ENCODE data around the gene ZSCAN30. TPM values are rescaled to one million over a fixed set of nuclear protein-coding genes. Genes with fewer than 3 reads are reported as not detected.

The ZSCAN30 gene
- total RNA-seq (10 to 100 TPM; 27.1 to 31.8 TPM), polyA plus RNA-seq (10 to 100 TPM in 1 of 2 donors, 1 to 10 TPM in 1; 6.3 to 15.1 TPM)
- long read RNA-seq, donor 1, full-length matches to known transcripts: 4 of 21 reads
- long read RNA-seq, donor 1, partial matches to known transcripts: 4 of 21 reads
- long read RNA-seq, donor 1, other reads (novel, unspliced or antisense): 13 of 21 reads
- long read RNA-seq, donor 2, partial matches to known transcripts: 2 of 8 reads
- long read RNA-seq, donor 2, other reads (novel, unspliced or antisense): 6 of 8 reads

GRCh38 chr18:35290094-35290735 is at the start of gene ZSCAN30:
Gene ZSCAN30, minus strand, starts transcription at chr18:35290229. Its CDS starts 25,877 bp downstream, at chr18:35264352.
- no peaks in the 10 kb centered on the region for H3K27me3 ChIP-seq (ENCODE audit: control insufficient read depth in 1 of 2, insufficient read depth in 2 of 2, low read length in 1 of 2)
- DNase-seq (peak; percentile 95 to 98), ATAC-seq (ENCODE audit: low FRiP score) (peak; percentile 99)
- peak within 1 kb of the TSS in 1 of 2 donors; percentile 39 for H3K27ac ChIP-seq (ENCODE audit: low read depth in 1 of 2, low read length in 2 of 2)
- WGBS, 2 donors: 0% methylated on average over 34 to 41 of the region's 41 CpGs
- H3K9me3 ChIP-seq (ENCODE audit: control insufficient read depth, low read length): no peaks in the 10 kb centered on the region
- intact Hi-C loops (cut with DNase I): loop anchor here (2.0 to 5.0 kb wide), 3 partner anchors 45 to 52 kb away; partner anchors contain the start of genes ZNF24 (in 1 of the 2) and ZNF397 (in 1 of the 2)
- H3K4me1 ChIP-seq (ENCODE audit: control insufficient read depth in 1 of 2, insufficient read depth in 2 of 2, low read length in 2 of 2): no peaks in the 10 kb centered on the region
- peak within 1 kb of the TSS; percentile 64 to 84 for H3K4me3 ChIP-seq (ENCODE audit: low read length in 2 of 2)
- no peaks in the 10 kb centered on the region for H3K36me3 ChIP-seq (ENCODE audit: control insufficient read depth in 1 of 2, insufficient read depth in 2 of 2, low read length in 1 of 2)

DNA sequence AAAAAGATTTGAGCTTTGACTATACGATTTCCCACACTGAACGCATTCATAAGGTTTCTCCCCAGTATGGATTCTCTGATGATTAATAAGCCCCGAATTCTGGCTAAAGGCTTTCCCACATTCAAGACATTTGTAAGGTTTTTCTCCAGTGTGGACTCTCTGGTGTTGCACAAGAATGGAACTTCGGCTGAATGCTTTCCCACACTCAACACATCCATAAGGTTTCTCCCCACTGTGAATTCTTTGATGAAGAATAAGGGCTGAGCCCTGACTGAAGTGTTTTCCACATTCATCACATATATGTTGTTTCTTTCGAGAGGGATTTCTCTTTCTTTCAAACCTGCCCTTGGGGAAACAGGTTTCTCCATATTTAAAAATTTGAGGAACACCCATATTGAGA is 47.3 kb upstream of the ZSCAN30 start:
- no peak overlapping the region for H3K4me3 ChIP-seq (ENCODE audit: low read length in 2 of 2)
- WGBS, 2 donors: 81 to 82% methylated on average over 5 of the region's 5 CpGs
- H3K27ac ChIP-seq (ENCODE audit: low read depth in 1 of 2, low read length in 2 of 2): no peak overlapping the region
- intact Hi-C loops (cut with DNase I): no loop called here
- H3K9me3 ChIP-seq (ENCODE audit: control insufficient read depth, low read length): no peaks in the 10 kb centered on the region
- DNase-seq (no peak), ATAC-seq (ENCODE audit: low FRiP score) (no peak)
- H3K4me1 ChIP-seq (ENCODE audit: control insufficient read depth in 1 of 2, insufficient read depth in 2 of 2, low read length in 2 of 2): peaks cover 0 to 2% of the 10 kb centered on the region in 2 donors
- H3K27me3 ChIP-seq (ENCODE audit: control insufficient read depth in 1 of 2, insufficient read depth in 2 of 2, low read length in 1 of 2): no peaks in the 10 kb centered on the region
- peaks cover 0 to 15% of the 10 kb centered on the region in 2 donors for H3K36me3 ChIP-seq (ENCODE audit: control insufficient read depth in 1 of 2, insufficient read depth in 2 of 2, low read length in 1 of 2)

DNA sequence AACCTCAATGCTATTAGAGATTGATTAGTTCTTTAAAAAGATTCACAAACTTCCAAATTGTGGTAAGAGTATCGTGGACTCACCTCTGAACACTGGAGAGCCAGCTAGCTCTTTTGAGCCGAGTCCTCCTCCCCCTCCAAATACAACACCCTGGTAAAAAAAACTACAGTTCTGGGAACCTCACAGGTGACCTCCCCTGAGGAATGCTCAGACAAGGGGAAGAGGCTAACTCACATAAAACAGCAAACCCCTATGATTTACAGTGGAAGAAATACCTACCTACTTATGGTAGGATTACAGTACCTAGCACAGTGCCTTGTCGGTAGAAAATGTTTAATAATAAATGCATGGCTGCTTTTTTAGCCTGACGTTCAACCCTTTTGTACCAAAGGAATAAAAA is 45.8 kb upstream of the ZSCAN30 start:
- no peak for ATAC-seq (ENCODE audit: low FRiP score)

DNA sequence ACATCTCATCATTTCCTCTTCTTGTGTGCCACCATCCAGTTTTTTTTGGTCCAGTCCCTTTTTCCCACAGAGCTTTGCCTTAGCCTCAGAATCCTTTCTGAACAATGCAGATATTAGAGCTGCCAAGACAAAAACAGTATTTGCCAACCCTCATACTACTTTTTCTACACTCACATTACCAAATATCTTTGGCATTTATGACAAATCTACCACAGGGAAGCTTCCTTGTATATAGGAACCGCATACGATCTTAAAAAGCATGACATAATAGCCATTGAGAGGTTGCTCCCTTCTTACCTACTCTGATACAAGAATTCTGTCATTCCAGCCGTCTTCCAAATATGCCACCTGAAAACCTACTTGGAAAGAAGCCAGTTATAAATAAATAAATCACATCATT is 44.8 kb upstream of the ZSCAN30 start:
- Histone ChIP-seq H3K4me1 (ENCODE audit: control insufficient read depth in 1 of 2, insufficient read depth in 2 of 2, low read length in 2 of 2) (peaks cover 0 to 2% of the 10 kb centered on the region in 2 donors), H3K9me3 (ENCODE audit: control insufficient read depth, low read length) (no peaks in the 10 kb centered on the region), H3K36me3 (ENCODE audit: control insufficient read depth in 1 of 2, insufficient read depth in 2 of 2, low read length in 1 of 2) (peaks cover 0 to 16% of the 10 kb centered on the region in 2 donors), H3K4me3 (ENCODE audit: low read length in 2 of 2) (no peak overlapping the region), H3K27me3 (ENCODE audit: control insufficient read depth in 1 of 2, insufficient read depth in 2 of 2, low read length in 1 of 2) (no peaks in the 10 kb centered on the region), H3K27ac (ENCODE audit: low read depth in 1 of 2, low read length in 2 of 2) (no peak overlapping the region)
- ATAC-seq (ENCODE audit: low FRiP score) (no peak), DNase-seq (no peak)
- WGBS, 2 donors: 10 to 19% methylated on average over 3 of the region's 3 CpGs
- intact Hi-C loops (cut with DNase I): loop anchor here in 1 of 2 donors (2.0 kb wide), 1 partner anchor 44 kb away; the partner anchor contains the start of gene ZSCAN30

More for the DNA sequence above, 45.8 kb upstream of the ZSCAN30 start:
- Histone ChIP-seq H3K27me3 (ENCODE audit: control insufficient read depth in 1 of 2, insufficient read depth in 2 of 2, low read length in 1 of 2) (no peaks in the 10 kb centered on the region), H3K4me3 (ENCODE audit: low read length in 2 of 2) (no peak overlapping the region), H3K36me3 (ENCODE audit: control insufficient read depth in 1 of 2, insufficient read depth in 2 of 2, low read length in 1 of 2) (peaks cover 0 to 22% of the 10 kb centered on the region in 2 donors), H3K27ac (ENCODE audit: low read depth in 1 of 2, low read length in 2 of 2) (no peak overlapping the region), H3K9me3 (ENCODE audit: control insufficient read depth, low read length) (no peaks in the 10 kb centered on the region), H3K4me1 (ENCODE audit: control insufficient read depth in 1 of 2, insufficient read depth in 2 of 2, low read length in 2 of 2) (peaks cover 0 to 2% of the 10 kb centered on the region in 2 donors)
- intact Hi-C loops (cut with DNase I): loop anchor here in 1 of 2 donors (2.0 kb wide), 1 partner anchor 45 kb away; the partner anchor contains the start of gene ZSCAN30
- DNase-seq: no peak
- WGBS, 2 donors: 83 to 85% methylated on average over 4 of the region's 4 CpGs

DNA sequence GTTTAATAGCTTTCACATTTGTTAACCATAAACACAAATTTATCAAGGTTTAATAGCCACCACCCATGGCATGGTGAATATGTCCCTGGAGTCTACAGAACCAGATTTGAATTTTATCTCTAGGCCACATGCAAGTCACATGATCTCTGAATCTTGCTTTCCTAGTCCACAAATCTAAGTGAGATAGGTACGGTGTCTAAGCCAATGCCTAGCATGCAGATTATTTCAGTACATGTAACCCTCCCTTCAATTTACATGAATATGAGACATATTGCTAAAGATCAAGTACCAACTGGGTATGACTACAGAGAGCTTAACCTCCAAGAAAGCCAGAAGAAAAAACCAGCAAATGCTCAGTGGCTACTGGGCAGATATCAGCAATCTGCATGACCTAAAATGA is 44.2 kb upstream of the ZSCAN30 start:
- Histone ChIP-seq H3K4me1 (ENCODE audit: control insufficient read depth in 1 of 2, insufficient read depth in 2 of 2, low read length in 2 of 2) (peaks cover 0 to 2% of the 10 kb centered on the region in 2 donors), H3K9me3 (ENCODE audit: control insufficient read depth, low read length) (no peaks in the 10 kb centered on the region), H3K27ac (ENCODE audit: low read depth in 1 of 2, low read length in 2 of 2) (peak overlapping the region in 1 of 2 donors; percentile 33), H3K4me3 (ENCODE audit: low read length in 2 of 2) (no peak overlapping the region), H3K27me3 (ENCODE audit: control insufficient read depth in 1 of 2, insufficient read depth in 2 of 2, low read length in 1 of 2) (no peaks in the 10 kb centered on the region), H3K36me3 (ENCODE audit: control insufficient read depth in 1 of 2, insufficient read depth in 2 of 2, low read length in 1 of 2) (peaks cover 0 to 12% of the 10 kb centered on the region in 2 donors)
- ATAC-seq (ENCODE audit: low FRiP score) (no peak), DNase-seq (no peak)
- intact Hi-C loops (cut with DNase I): loop anchor here in 1 of 2 donors (2.0 kb wide), 1 partner anchor 43 kb away; the partner anchor contains the start of gene ZSCAN30
- WGBS, 2 donors: 87 to 88% methylated on average over 1 of the region's 1 CpG

DNA sequence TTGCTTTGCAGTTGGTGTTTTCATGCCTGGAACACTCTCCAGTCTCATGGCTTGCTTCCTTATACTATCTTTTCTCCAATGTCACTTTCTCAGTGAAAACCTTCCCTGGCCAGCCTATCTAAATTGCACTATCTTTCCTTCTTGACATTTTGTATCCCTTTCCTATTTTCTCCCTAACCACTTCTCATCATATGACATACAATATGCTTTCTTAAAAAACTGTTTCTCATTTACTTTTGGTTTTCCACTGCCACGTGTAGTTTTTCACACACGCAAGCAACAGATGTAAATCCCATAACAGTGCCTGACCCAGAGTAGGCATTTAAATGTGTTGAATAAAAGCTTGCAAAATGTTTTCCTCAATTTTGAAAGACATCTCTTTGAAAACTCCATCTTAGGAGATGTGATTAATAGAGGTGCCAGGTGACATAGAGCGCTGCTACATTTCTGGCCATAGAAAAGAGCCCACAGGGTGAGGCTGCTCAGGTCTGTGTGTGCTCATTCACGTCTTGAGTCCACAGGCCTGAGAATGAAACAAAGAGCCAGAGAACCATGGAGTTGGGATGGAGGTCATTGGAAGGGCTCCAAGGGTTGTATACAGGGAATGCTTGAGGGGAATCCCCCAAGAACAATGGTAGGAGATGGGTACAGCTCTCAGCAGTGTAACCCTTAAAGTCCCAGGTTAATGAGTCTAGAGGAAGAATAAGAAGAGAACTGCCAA is 41.5 kb upstream of the ZSCAN30 start:
- intact Hi-C loops (cut with DNase I): no loop called here
- DNase-seq (no peak), ATAC-seq (ENCODE audit: low FRiP score) (no peak)
- Histone ChIP-seq H3K9me3 (ENCODE audit: control insufficient read depth, low read length) (peaks cover 1% of the 10 kb centered on the region), H3K27me3 (ENCODE audit: control insufficient read depth in 1 of 2, insufficient read depth in 2 of 2, low read length in 1 of 2) (no peaks in the 10 kb centered on the region), H3K4me3 (ENCODE audit: low read length in 2 of 2) (no peak overlapping the region), H3K27ac (ENCODE audit: low read depth in 1 of 2, low read length in 2 of 2) (no peak overlapping the region), H3K4me1 (ENCODE audit: control insufficient read depth in 1 of 2, insufficient read depth in 2 of 2, low read length in 2 of 2) (peaks cover 0 to 2% of the 10 kb centered on the region in 2 donors), H3K36me3 (ENCODE audit: control insufficient read depth in 1 of 2, insufficient read depth in 2 of 2, low read length in 1 of 2) (peaks cover 0 to 8% of the 10 kb centered on the region in 2 donors)
- 78 to 81% methylated on average over 4 of the region's 4 CpGs for WGBS, 2 donors

GRCh38 chr18:35328868-35329267 is 38.8 kb upstream of the ZSCAN30 start:
- no peak for DNase-seq
- Histone ChIP-seq H3K4me1 (ENCODE audit: control insufficient read depth in 1 of 2, insufficient read depth in 2 of 2, low read length in 2 of 2) (no peaks in the 10 kb centered on the region), H3K36me3 (ENCODE audit: control insufficient read depth in 1 of 2, insufficient read depth in 2 of 2, low read length in 1 of 2) (peaks cover 0 to 8% of the 10 kb centered on the region in 2 donors), H3K4me3 (ENCODE audit: low read length in 2 of 2) (no peak overlapping the region), H3K27ac (ENCODE audit: low read depth in 1 of 2, low read length in 2 of 2) (no peak overlapping the region), H3K27me3 (ENCODE audit: control insufficient read depth in 1 of 2, insufficient read depth in 2 of 2, low read length in 1 of 2) (no peaks in the 10 kb centered on the region), H3K9me3 (ENCODE audit: control insufficient read depth, low read length) (peaks cover 1% of the 10 kb centered on the region)
- intact Hi-C loops (cut with DNase I): no loop called here
- no peak for ATAC-seq (ENCODE audit: low FRiP score)

- Histone ChIP-seq H3K4me3 (ENCODE audit: low read length in 2 of 2) (no peak overlapping the region), H3K36me3 (ENCODE audit: control insufficient read depth in 1 of 2, insufficient read depth in 2 of 2, low read length in 1 of 2) (peaks cover 0 to 5% of the 10 kb centered on the region in 2 donors), H3K4me1 (ENCODE audit: control insufficient read depth in 1 of 2, insufficient read depth in 2 of 2, low read length in 2 of 2) (no peaks in the 10 kb centered on the region), H3K27me3 (ENCODE audit: control insufficient read depth in 1 of 2, insufficient read depth in 2 of 2, low read length in 1 of 2) (no peaks in the 10 kb centered on the region), H3K9me3 (ENCODE audit: control insufficient read depth, low read length) (peaks cover 1% of the 10 kb centered on the region), H3K27ac (ENCODE audit: low read depth in 1 of 2, low read length in 2 of 2) (no peak overlapping the region)
- ATAC-seq (ENCODE audit: low FRiP score): no peak
- no peak for DNase-seq
- 56 to 59% methylated on average over 3 of the region's 3 CpGs for WGBS, 2 donors
- intact Hi-C loops (cut with DNase I): no loop called here
Measured at GRCh38 chr18:35326695-35327387, 36.8 kb upstream of the ZSCAN30 start.
